Stomach (tissue), 9 donors: Measurements from ENCODE around the gene IYD. TPM values are rescaled to one million over a fixed set of nuclear protein-coding genes. Genes with fewer than 3 reads are reported as not detected.

Experiments
- DNase-seq, 2 donors: peaks; one replicate each; pipeline versions ENCODE4 v3.0.0 to v3.0.0-alpha.2; 2013 to 2019
- H3K27ac ChIP-seq, 5 donors: fragments of 200-600 bp in 4 of 5; sonication (generic) in 4 of 5; one replicate each; pipeline ENCODE4 v1.5.1; 2013 to 2019; ENCODE audit warnings: mild to moderate bottlenecking in 1 of 5, moderate library complexity in 1 of 5
- H3K27me3 ChIP-seq, 3 donors: fragments of 200-600 bp; sonication (generic); one replicate each; pipeline ENCODE4 v1.5.1; 2017 to 2019; ENCODE audit warnings: mixed run types in 1 of 3
- H3K36me3 ChIP-seq, 4 donors: fragments of 200-600 bp; sonication (generic); 1 replicate in 3 of 4; 2 replicates in 1 of 4; pipeline ENCODE4 v1.5.1; 2016 to 2019
- H3K4me1 ChIP-seq, 4 donors: fragments of 200-600 bp; sonication (generic); one replicate each; pipeline ENCODE4 v1.5.1; 2016 to 2019
- H3K4me3 ChIP-seq, 4 donors: fragments of 200-600 bp; sonication (generic) in 3 of 4; one replicate each; pipeline ENCODE4 v1.5.1; 2016 to 2019; ENCODE audit warnings: mild to moderate bottlenecking in 1 of 4
- H3K9me3 ChIP-seq, 4 donors: fragments of 200-600 bp; sonication (generic); one replicate each; pipeline ENCODE4 v1.5.1; 2016 to 2019
- CTCF ChIP-seq, 7 experiments: fragments of 450-650 bp in 4 of 7; fragments of 200-600 bp in 3 of 7; sonication (generic) in 3 of 7; IDR thresholded peaks; one replicate each; pipeline ENCODE4 v1.5.1; 2016 to 2019; ENCODE audit warnings: antibody characterized with exemption in 7 of 7, control low read depth in 2 of 7, mild to moderate bottlenecking in 1 of 7
- EP300 ChIP-seq: sonication (generic); formaldehyde crosslinking; IDR thresholded peaks from one replicate; pipeline ENCODE4 v1.6.1; 2017; ENCODE audit warnings: antibody characterized with exemption
- POLR2A ChIP-seq, 4 donors: fragments of 450-650 bp; IDR thresholded peaks; one replicate each; pipeline ENCODE4 v1.6.1; 2016; ENCODE audit warnings: antibody characterized with exemption in 4 of 4, control low read depth in 2 of 4, mild to moderate bottlenecking in 1 of 4, moderate library complexity in 1 of 4
- POLR2AphosphoS5 ChIP-seq, 3 donors: sonication (generic); formaldehyde crosslinking; IDR thresholded peaks; one replicate each; pipeline ENCODE4 v1.6.1; 2016; ENCODE audit warnings: antibody characterized with exemption in 3 of 3
- WGBS, 5 donors: extraction: QIAGEN DNeasy Blood & Tissue Kit in 3 of 5; methylation state at CpG; one replicate each; pipeline versions ENCODE4 v1.1.5 to v1.1.7; 2013 to 2018; 5-methylcytosine and 5-hydroxymethylcytosine counted together
- intact Hi-C: fragments of 100-400 bp; cut with DNase I; formaldehyde crosslinking; loops from one replicate; pipeline ENCODE4 v1.15.1; 2023; ENCODE audit warnings: low total_unique reads
- polyA plus RNA-seq, 3 donors: library from polyadenylated mRNA; stranded (reverse); fragments of 200-250 nt; gene quantifications; one replicate each; pipeline ENCODE4 v1.2.3, GENCODE V29; 2013
- total RNA-seq, 5 donors: library from RNA; depleted of rRNA; stranded (reverse); fragments of >200 nt; gene quantifications; one replicate each; pipeline versions ENCODE4 v1.1.0 to v1.2.3, GENCODE V29; 2014 to 2016
- donor health status: healthy with polysubstance abuse.
- donor health status: Bipolar disorder and iron deficiency.
- donor health status: healthy.

The IYD gene
- total and polyA plus RNA-seq, 8 donors = 0.45 to 3.5 (median 0.75) TPM; not detected in 1

GRCh38 chr6:150369408-150369807, 596 bp downstream of the IYD start:
- no peak for DNase-seq
- Histone ChIP-seq H3K27ac (no peak overlapping the region), H3K9me3 (no peaks in the 10 kb centered on the region), H3K36me3 (no peaks in the 10 kb centered on the region), H3K4me1 (no peaks in the 10 kb centered on the region), H3K27me3 (no peaks in the 10 kb centered on the region), H3K4me3 (no peak overlapping the region)
- WGBS, 5 donors = 83 to 96% (median 91%) methylated on average over 2 of the region's 2 CpGs
- TF ChIP-seq POLR2A (IDR thresholded peaks at IDR 0.05) = no peak
- TF ChIP-seq POLR2AphosphoS5 (IDR thresholded peaks at IDR 0.05) = no peak
- no peak for TF ChIP-seq CTCF (IDR thresholded peaks at IDR 0.05)
- no peak for TF ChIP-seq EP300
- intact Hi-C loops = no loop called here

GRCh38 chr6:150370112-150370511, 1.3 kb downstream of the IYD start:
- Histone ChIP-seq H3K36me3 (no peaks in the 10 kb centered on the region), H3K9me3 (no peaks in the 10 kb centered on the region), H3K27me3 (no peaks in the 10 kb centered on the region), H3K27ac (no peak overlapping the region), H3K4me3 (no peak overlapping the region), H3K4me1 (no peaks in the 10 kb centered on the region)
- intact Hi-C loops = no loop called here
- TF ChIP-seq POLR2A (IDR thresholded peaks at IDR 0.05) = no peak
- no peak for TF ChIP-seq CTCF (IDR thresholded peaks at IDR 0.05)
- no peak for TF ChIP-seq EP300
- TF ChIP-seq POLR2AphosphoS5 (IDR thresholded peaks at IDR 0.05) = no peak
- 80 to 90% (median 84%) methylated on average over 12 of the region's 12 CpGs for WGBS, 5 donors
- no peak for DNase-seq

GRCh38 chr6:150371356-150371755, 2.5 kb downstream of the IYD start:
- no peak for TF ChIP-seq POLR2A (IDR thresholded peaks at IDR 0.05)
- TF ChIP-seq EP300 = no peak
- TF ChIP-seq POLR2AphosphoS5 (IDR thresholded peaks at IDR 0.05) = no peak
- no peak for TF ChIP-seq CTCF (IDR thresholded peaks at IDR 0.05)
- H3K36me3 ChIP-seq = no peaks in the 10 kb centered on the region
- no peak overlapping the region for H3K27ac ChIP-seq
- H3K9me3 ChIP-seq = no peaks in the 10 kb centered on the region
- intact Hi-C loops = no loop called here
- no peaks in the 10 kb centered on the region for H3K4me1 ChIP-seq
- H3K4me3 ChIP-seq = no peak overlapping the region
- 68 to 84% (median 77%) methylated on average over 2 of the region's 2 CpGs for WGBS, 5 donors
- no peak for DNase-seq
- no peaks in the 10 kb centered on the region for H3K27me3 ChIP-seq

GRCh38 chr6:150372051-150372450, 3.2 kb downstream of the IYD start:
- intact Hi-C loops = no loop called here
- Histone ChIP-seq H3K27ac (no peak overlapping the region), H3K36me3 (no peaks in the 10 kb centered on the region), H3K4me1 (peaks cover 0 to 2% (median 0%) of the 10 kb centered on the region in 4 donors), H3K27me3 (no peaks in the 10 kb centered on the region), H3K9me3 (no peaks in the 10 kb centered on the region), H3K4me3 (no peak overlapping the region)
- TF ChIP-seq POLR2A (IDR thresholded peaks at IDR 0.05) (no peak), EP300 (no peak), CTCF (IDR thresholded peaks at IDR 0.05) (no peak), POLR2AphosphoS5 (IDR thresholded peaks at IDR 0.05) (no peak)
- 82 to 100% (median 94%) methylated on average over 1 of the region's 1 CpG for WGBS, 5 donors
- DNase-seq = no peak
